Measurements from ENCODE around the gene CACNA2D1.
"Not testable (repeated sequence)": the region's sequence is repeated elsewhere in the genome, so short reads cannot be mapped to it uniquely, and the experiment has no call there.

The CACNA2D1 gene

GRCh38 chr7:82434275-82435022 is 9.1 kb downstream of the CACNA2D1 start:
- in situ Hi-C loops (cut with MboI; ENCODE audit: low sequenced_read_pairs), result no loop called here

- in situ Hi-C loops (cut with MboI; ENCODE audit: low sequenced_read_pairs), result no loop called here
Measured at GRCh38 chr7:82433507-82433906, 10.1 kb downstream of the CACNA2D1 start.

- in situ Hi-C loops (cut with MboI; ENCODE audit: low sequenced_read_pairs), result not testable (repeated sequence)
Measured at GRCh38 chr7:82432743-82433142, 10.8 kb downstream of the CACNA2D1 start.

- in situ Hi-C loops (cut with MboI; ENCODE audit: low sequenced_read_pairs), result no loop called here
Measured at GRCh38 chr7:82430500-82431465, 12.8 kb downstream of the CACNA2D1 start.

GRCh38 chr7:82429408-82429807 is 14.2 kb downstream of the CACNA2D1 start:
- in situ Hi-C loops (cut with MboI; ENCODE audit: low sequenced_read_pairs), result no loop called here

- in situ Hi-C loops (cut with MboI; ENCODE audit: low sequenced_read_pairs), result no loop called here
Measured at GRCh38 chr7:82428186-82428961, 15.2 kb downstream of the CACNA2D1 start.

GRCh38 chr7:82423446-82423845 is 20.1 kb downstream of the CACNA2D1 start:
- in situ Hi-C loops (cut with MboI; ENCODE audit: low sequenced_read_pairs), result no loop called here

DNA sequence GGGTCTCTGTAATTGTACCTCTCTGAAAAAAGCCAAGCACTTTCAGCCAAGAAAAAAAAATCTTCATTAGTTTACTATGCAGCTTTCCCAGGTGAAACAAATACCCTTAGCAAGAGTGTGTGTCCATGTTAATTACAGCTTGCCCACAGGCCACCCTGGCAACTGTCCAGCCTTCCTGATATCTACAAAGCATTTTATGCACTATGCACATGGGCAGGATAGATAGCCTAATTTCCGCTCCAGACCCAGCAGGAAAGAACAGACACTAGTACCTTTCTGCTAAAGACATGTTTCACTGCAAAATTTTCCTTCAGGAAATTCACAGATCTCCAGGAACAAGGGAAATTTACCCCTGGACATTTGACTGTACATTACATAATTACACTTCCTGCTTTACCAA is 24.4 kb downstream of the CACNA2D1 start:
- in situ Hi-C loops (cut with MboI; ENCODE audit: low sequenced_read_pairs), result no loop called here

- in situ Hi-C loops (cut with MboI; ENCODE audit: low sequenced_read_pairs), result no loop called here
Measured at GRCh38 chr7:82417898-82418297, 25.7 kb downstream of the CACNA2D1 start.

DNA sequence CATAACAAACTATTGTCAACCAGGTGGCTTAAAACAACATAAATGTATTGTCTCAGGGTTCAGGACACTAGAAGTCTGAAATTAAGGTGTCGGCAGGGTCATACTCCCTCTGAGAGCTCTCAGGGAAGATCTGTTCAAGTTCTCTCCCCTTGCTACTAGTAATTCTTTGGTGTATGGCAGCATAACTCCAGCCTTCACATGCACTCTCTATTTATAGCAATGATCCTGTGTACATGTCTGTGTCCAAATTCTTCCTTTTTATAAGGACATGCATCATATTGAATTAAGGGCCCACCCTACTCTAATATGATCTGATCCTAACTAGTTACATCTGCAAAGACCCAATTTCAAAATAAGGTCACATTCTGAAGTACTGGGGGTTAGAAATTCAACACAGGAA is 27.2 kb downstream of the CACNA2D1 start:
- in situ Hi-C loops (cut with MboI; ENCODE audit: low sequenced_read_pairs), result no loop called here

GRCh38 chr7:82414389-82414788 is 29.2 kb downstream of the CACNA2D1 start:
- in situ Hi-C loops (cut with MboI; ENCODE audit: low sequenced_read_pairs), result no loop called here

DNA sequence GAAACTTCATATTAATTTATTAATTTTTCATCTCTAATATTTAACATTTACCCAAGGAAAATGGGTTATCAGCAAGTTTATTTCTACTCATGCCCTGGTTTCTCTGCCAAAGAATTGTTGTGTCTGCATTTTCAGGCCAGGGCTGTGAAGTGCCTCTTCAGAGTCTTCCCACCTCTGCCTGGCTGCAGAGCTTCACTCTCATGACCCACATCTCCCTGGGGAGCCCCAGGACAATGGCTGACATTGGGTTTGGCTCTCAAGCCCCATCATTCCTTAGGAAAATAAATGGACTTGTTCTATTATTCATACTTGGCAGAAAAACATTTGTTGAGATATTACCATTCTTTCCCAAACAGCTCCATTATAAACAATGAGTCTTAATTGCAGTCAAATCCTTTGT is 30.3 kb downstream of the CACNA2D1 start:
- in situ Hi-C loops (cut with MboI; ENCODE audit: low sequenced_read_pairs), result no loop called here

GRCh38 chr7:82411732-82412131 is 31.8 kb downstream of the CACNA2D1 start:
- in situ Hi-C loops (cut with MboI; ENCODE audit: low sequenced_read_pairs), result no loop called here

DNA sequence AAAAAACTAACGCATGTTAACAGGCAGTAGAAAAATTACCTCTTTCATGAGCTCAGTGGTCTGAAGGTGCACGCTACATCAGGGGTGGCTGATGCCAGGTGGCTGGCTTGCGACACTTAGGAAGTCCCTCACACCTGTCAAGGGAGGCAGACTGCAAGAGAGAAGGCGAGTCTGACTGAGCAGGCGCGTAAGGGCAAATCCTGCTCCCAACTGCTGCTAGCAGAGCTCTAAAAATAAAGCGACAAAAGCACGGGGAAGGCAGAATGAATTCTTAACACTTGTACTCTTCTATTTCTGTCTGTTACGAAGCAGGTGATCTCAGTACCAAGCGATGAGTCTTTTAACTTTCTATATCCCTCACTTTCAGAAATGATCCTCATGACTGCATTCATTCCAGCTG is 33.1 kb downstream of the CACNA2D1 start:
- in situ Hi-C loops (cut with MboI; ENCODE audit: low sequenced_read_pairs), result no loop called here

DNA sequence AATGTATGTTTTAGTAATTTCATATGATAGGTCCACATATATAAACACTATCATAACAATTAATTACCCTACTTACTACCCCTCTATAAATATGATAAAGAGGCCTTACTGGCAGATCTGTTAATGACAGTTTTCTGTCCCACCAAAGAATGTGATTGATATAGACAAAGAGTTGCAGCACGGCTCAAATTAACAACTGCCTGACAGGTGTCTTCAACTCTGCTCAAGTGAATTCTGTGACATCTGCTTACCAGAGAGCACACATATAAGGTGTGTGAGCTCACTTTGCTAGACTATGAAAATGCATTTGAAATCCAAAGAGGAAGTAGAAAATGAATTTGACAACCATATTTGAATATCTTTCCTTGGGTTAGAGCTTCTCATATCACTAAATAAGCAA is 36.6 kb downstream of the CACNA2D1 start:
- in situ Hi-C loops (cut with MboI; ENCODE audit: low sequenced_read_pairs), result no loop called here

- in situ Hi-C loops (cut with MboI; ENCODE audit: low sequenced_read_pairs), result no loop called here
Measured at GRCh38 chr7:82405301-82405700, 38.3 kb downstream of the CACNA2D1 start.

DNA sequence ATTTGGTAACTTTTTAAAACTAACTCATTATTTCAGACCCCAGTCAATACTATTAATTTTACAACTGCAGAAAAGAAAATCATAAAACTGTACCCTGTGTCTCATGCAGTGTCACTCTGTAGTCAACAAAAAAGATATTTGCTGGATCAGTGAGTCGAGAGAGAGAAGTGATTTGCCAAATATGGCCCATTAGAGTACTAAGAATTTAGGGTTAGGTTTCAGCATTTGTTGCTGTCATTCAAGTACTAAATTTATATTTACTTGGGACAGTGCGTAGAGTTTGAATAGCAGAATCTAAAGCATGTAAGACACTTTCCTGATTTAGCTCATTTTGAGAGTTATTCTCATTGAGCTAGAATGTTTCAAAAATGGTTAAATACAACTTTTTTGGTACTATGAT is 38.9 kb downstream of the CACNA2D1 start:
- in situ Hi-C loops (cut with MboI; ENCODE audit: low sequenced_read_pairs), result no loop called here

- in situ Hi-C loops (cut with MboI; ENCODE audit: low sequenced_read_pairs), result no loop called here
Measured at GRCh38 chr7:82404094-82404493, 39.5 kb downstream of the CACNA2D1 start.

DNA sequence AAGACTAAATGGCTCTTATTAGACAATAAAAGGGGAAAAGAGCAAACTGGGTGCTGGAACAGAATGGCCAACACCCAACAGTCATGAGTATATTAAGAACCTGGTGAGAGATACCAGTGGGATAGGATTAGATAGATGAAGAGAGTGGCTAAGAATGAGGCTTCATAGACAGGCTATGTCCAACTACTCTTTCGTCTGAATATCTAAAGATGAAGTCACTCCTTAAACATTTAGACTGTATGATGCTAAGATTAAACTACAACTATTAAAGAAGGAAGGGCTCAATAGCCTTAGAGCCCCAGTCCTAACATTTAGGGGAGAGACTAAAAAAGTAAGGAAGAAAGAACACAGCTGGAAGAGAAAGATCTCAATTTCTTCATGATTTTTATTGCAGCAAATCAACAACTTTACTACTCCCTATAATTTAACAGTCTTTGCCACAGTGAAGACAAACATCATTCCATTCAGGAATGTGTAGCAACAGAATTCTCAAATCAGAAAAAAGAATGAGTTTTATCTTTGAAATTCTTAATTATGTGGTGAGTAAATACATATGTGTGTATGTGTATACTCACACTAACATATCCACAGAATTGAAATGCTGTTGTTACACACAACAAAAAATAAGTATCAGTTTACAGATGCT is 45.6 kb downstream of the CACNA2D1 start:
- in situ Hi-C loops (cut with MboI; ENCODE audit: low sequenced_read_pairs), result no loop called here

GRCh38 chr7:82396343-82396742 is 47.2 kb downstream of the CACNA2D1 start:
- in situ Hi-C loops (cut with MboI; ENCODE audit: low sequenced_read_pairs), result no loop called here

- in situ Hi-C loops (cut with MboI; ENCODE audit: low sequenced_read_pairs), result no loop called here
Measured at GRCh38 chr7:82395147-82395546, 48.4 kb downstream of the CACNA2D1 start.

Data from HL-60/S4 treated with retinoic acid at 250 ng/mL for 4 days and 3 days (cell line).